WTC11 (cell line): ENCODE results near the gene NOB1.

Experiments used
- CBFB ChIP-seq: sonication (generic); formaldehyde crosslinking; IDR thresholded peaks from 2 replicates; pipeline ENCODE4 v1.8.1; 2022; ENCODE audit warnings: mild to moderate bottlenecking, low read depth, missing genetic modification reagents
- E2F1 ChIP-seq: sonication (generic); formaldehyde crosslinking; IDR thresholded peaks from 2 replicates; pipeline ENCODE4 v1.8.0; 2022; ENCODE audit warnings: mild to moderate bottlenecking, missing genetic modification reagents
- USF2 ChIP-seq: sonication (generic); formaldehyde crosslinking; IDR thresholded peaks from 2 replicates; pipeline ENCODE4 v1.8.1; 2023; ENCODE audit warnings: mild to moderate bottlenecking, missing genetic modification reagents, moderate library complexity
- TF ChIP-seq, protein P1 (sequence below): fragments of 200-600 bp; IDR thresholded peaks from 2 replicates; pipeline ENCODE4 v1.8.0; 2022; ENCODE audit warnings: antibody characterized with exemption

GRCh38 chr16:69769404-69769803 is 14.7 kb upstream of the NOB1 start:
- TF ChIP-seq, protein P1, sequence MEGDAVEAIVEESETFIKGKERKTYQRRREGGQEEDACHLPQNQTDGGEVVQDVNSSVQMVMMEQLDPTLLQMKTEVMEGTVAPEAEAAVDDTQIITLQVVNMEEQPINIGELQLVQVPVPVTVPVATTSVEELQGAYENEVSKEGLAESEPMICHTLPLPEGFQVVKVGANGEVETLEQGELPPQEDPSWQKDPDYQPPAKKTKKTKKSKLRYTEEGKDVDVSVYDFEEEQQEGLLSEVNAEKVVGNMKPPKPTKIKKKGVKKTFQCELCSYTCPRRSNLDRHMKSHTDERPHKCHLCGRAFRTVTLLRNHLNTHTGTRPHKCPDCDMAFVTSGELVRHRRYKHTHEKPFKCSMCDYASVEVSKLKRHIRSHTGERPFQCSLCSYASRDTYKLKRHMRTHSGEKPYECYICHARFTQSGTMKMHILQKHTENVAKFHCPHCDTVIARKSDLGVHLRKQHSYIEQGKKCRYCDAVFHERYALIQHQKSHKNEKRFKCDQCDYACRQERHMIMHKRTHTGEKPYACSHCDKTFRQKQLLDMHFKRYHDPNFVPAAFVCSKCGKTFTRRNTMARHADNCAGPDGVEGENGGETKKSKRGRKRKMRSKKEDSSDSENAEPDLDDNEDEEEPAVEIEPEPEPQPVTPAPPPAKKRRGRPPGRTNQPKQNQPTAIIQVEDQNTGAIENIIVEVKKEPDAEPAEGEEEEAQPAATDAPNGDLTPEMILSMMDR = no peak
- TF ChIP-seq USF2 (CRISPR knock-in tag) (no peak), E2F1 (CRISPR knock-in tag) (no peak), CBFB (no peak)
